HCT116 (cell line): ENCODE measurements around the gene TMEM60. TPM values are rescaled to one million over a fixed set of nuclear protein-coding genes. Genes with fewer than 3 reads are reported as not detected.

Source experiments
- ATAC-seq: fragments of 200-7000 bp; cut with Tn5 transposase; 2 replicates; pipeline ENCODE4 v1.9.1; 2020; ENCODE audit warnings: mild to moderate bottlenecking, moderate library complexity
- BruUV-seq: library from RNA; stranded (reverse); fragments of 400-500 nt; replicated peaks from 2 replicates; lab custom pipeline; 2021; lab: Mats Ljungman, UMichigan
- CTCF ChIA-PET: fragments of 300-600 bp; sonication (Branson Sonifier 250); formaldehyde crosslinking; loops from one replicate; lab custom pipeline; 2021; ENCODE audit warnings: antibody characterized with exemption; lab: Charles Lee
- POLR2A ChIA-PET: fragments of 300-600, 350-600 bp; sonication (Branson Sonifier 250); formaldehyde crosslinking; loops from one replicate; lab custom pipeline; 2021; ENCODE audit warnings: antibody characterized with exemption; lab: Charles Lee
- RAD21 ChIA-PET, 2 experiments: fragments of 300-600 bp; sonication (Branson Sonifier 250); formaldehyde crosslinking; loops; one replicate each; lab custom pipeline; 2023; ENCODE audit warnings: low total read pairs in 2 of 2; ENCODE audit not compliant: uncharacterized antibody in 2 of 2, unreplicated experiment in 2 of 2, low non-redundant PET in 1 of 2; lab: Charles Lee
- DNase-seq: peaks from one replicate; pipeline ENCODE4 v3.0.0-alpha.2; 2010; ENCODE audit warnings: low read depth, low spot score
- H2AFZ ChIP-seq: fragments of 200-600 bp; shearing (Covaris generic), sonication (generic); 2 replicates; pipeline ENCODE4 v1.6.1; 2017; ENCODE audit warnings: low read depth, mixed run types, mixed read lengths, antibody characterized with exemption, low read length; ENCODE audit not compliant: poor library complexity, severe bottlenecking
- H3K27ac ChIP-seq: 2 replicates; pipeline ENCODE4 v1.5.1; 2012; ENCODE audit warnings: low read depth, low read length
- H3K27me3 ChIP-seq: fragments of 200-600 bp; sonication (generic); 2 replicates; pipeline ENCODE4 v1.6.1; 2016; ENCODE audit warnings: mixed run types, low read length, mixed read lengths; ENCODE audit not compliant: insufficient read depth
- H3K36me3 ChIP-seq, 2 experiments: fragments of 200-500 bp in 1 of 2; fragments of 200-600 bp in 1 of 2; sonication (Bioruptor generic) in 1 of 2; sonication (generic) in 1 of 2; 2 replicates each; pipeline versions ENCODE4 v1.5.1 to v1.6.1; 2014 to 2016; ENCODE audit warnings: low read length in 2 of 2, inconsistent platforms in 1 of 2, mixed read lengths in 1 of 2, mixed run types in 1 of 2; ENCODE audit not compliant: insufficient read depth in 2 of 2, control insufficient read depth in 1 of 2
- H3K4me1 ChIP-seq, 2 experiments: fragments of 200-600 bp in 1 of 2; sonication (generic) in 1 of 2; 2 replicates each; pipeline versions ENCODE4 v1.5.1 to v1.6.1; 2012 to 2017; ENCODE audit warnings: low read length in 2 of 2, inconsistent platforms in 1 of 2, mild to moderate bottlenecking in 1 of 2, mixed read lengths in 1 of 2, mixed run types in 1 of 2, moderate library complexity in 1 of 2; ENCODE audit not compliant: insufficient read depth in 2 of 2, control insufficient read depth in 1 of 2
- H3K4me2 ChIP-seq: fragments of 200-600 bp; sonication (generic); 2 replicates; pipeline ENCODE4 v1.6.1; 2017; ENCODE audit warnings: mixed run types, low read length, mixed read lengths
- H3K4me3 ChIP-seq, 2 experiments: fragments of 200-600 bp in 1 of 2; sonication (generic) in 1 of 2; replicated peaks in 1 of 2; 2 replicates each; pipeline ENCODE4 v1.5.1; 2011 to 2016; ENCODE audit warnings: low read length in 2 of 2, control low read depth in 1 of 2, low read depth in 1 of 2, mild to moderate bottlenecking in 1 of 2, mixed read lengths in 1 of 2, mixed run types in 1 of 2
- H3K79me2 ChIP-seq: fragments of 200-600 bp; sonication (generic); 2 replicates; pipeline ENCODE4 v1.6.1; 2017; ENCODE audit warnings: mild to moderate bottlenecking, mixed run types, low read length, moderate library complexity, mixed read lengths; ENCODE audit not compliant: insufficient read depth
- H3K9ac ChIP-seq: fragments of 200-600 bp; sonication (generic); 2 replicates; pipeline ENCODE4 v1.6.1; 2016; ENCODE audit warnings: low read length, mixed read lengths
- H3K9me2 ChIP-seq: fragments of 200-600 bp; sonication (generic), shearing (Covaris generic); 2 replicates; pipeline ENCODE4 v1.6.1; 2017; ENCODE audit warnings: mixed run types, mild to moderate bottlenecking, moderate library complexity; ENCODE audit not compliant: insufficient read depth
- H3K9me3 ChIP-seq, 2 experiments: fragments of 200-500 bp in 1 of 2; fragments of 200-600 bp in 1 of 2; sonication (Bioruptor generic) in 1 of 2; sonication (generic) in 1 of 2; 2 replicates each; pipeline ENCODE4 v1.6.1; 2014 to 2017; ENCODE audit warnings: low read length in 2 of 2, mixed read lengths in 2 of 2, inconsistent platforms in 1 of 2, low read depth in 1 of 2, mild to moderate bottlenecking in 1 of 2, mixed run types in 1 of 2, moderate library complexity in 1 of 2; ENCODE audit not compliant: control insufficient read depth in 1 of 2, insufficient read depth in 1 of 2
- H4K20me1 ChIP-seq: fragments of 200-600 bp; sonication (generic), shearing (Covaris generic); 2 replicates; pipeline ENCODE4 v1.6.1; 2017; ENCODE audit warnings: mixed run types, mild to moderate bottlenecking, moderate library complexity; ENCODE audit not compliant: insufficient read depth
- ATF3 ChIP-seq: IDR thresholded peaks from 2 replicates; pipeline ENCODE4 v1.6.1; 2012
- CBX3 ChIP-seq: IDR thresholded peaks from 2 replicates; pipeline ENCODE4 v1.6.1; 2012; ENCODE audit warnings: low read depth
- ELF1 ChIP-seq: IDR thresholded peaks from 2 replicates; pipeline ENCODE4 v1.6.1; 2012; ENCODE audit warnings: low read depth, borderline replicate concordance
- EZH2phosphoT487 ChIP-seq: fragments of 200-600 bp; IDR thresholded peaks from 2 replicates; pipeline ENCODE4 v1.6.1; 2018; ENCODE audit warnings: antibody characterized with exemption, borderline replicate concordance
- FOSL1 ChIP-seq: IDR thresholded peaks from 2 replicates; pipeline ENCODE4 v1.6.1; 2012; ENCODE audit warnings: low read depth
- JUND ChIP-seq: IDR thresholded peaks from 2 replicates; pipeline ENCODE4 v1.6.1; 2012
- MAX ChIP-seq: IDR thresholded peaks from 2 replicates; pipeline ENCODE4 v1.6.1; 2012
- POLR2A ChIP-seq: IDR thresholded peaks from 2 replicates; pipeline ENCODE4 v1.7.0; 2011; ENCODE audit warnings: borderline replicate concordance; ENCODE audit not compliant: insufficient read depth, insufficient read length; ENCODE audit errors: extremely low read depth
- POLR2AphosphoS5 ChIP-seq: IDR thresholded peaks from 2 replicates; pipeline ENCODE4 v1.6.1; 2011; ENCODE audit warnings: mild to moderate bottlenecking, low read depth, low read length, moderate library complexity
- RAD21 ChIP-seq: IDR thresholded peaks from 2 replicates; pipeline ENCODE4 v1.6.1; 2012; ENCODE audit warnings: low read depth, mild to moderate bottlenecking
- REST ChIP-seq: IDR thresholded peaks from 2 replicates; pipeline ENCODE4 v1.6.1; 2012; ENCODE audit warnings: low read depth
- YY1 ChIP-seq: IDR thresholded peaks from 2 replicates; pipeline ENCODE4 v1.6.1; 2011; ENCODE audit warnings: low read length, low read depth, moderate library complexity, mild to moderate bottlenecking; ENCODE audit not compliant: insufficient replicate concordance; ENCODE audit errors: extremely low read depth
- ZBTB33 ChIP-seq: IDR thresholded peaks from 2 replicates; pipeline ENCODE4 v1.6.1; 2011; ENCODE audit warnings: mild to moderate bottlenecking, low read length, moderate library complexity; ENCODE audit not compliant: insufficient replicate concordance; ENCODE audit errors: extremely low read depth
- ZNF274 ChIP-seq: fragments of 200-500 bp; sonication (Bioruptor generic); IDR thresholded peaks from 2 replicates; pipeline ENCODE4 v1.6.1; 2014; ENCODE audit warnings: mild to moderate bottlenecking, low read depth, low read length, inconsistent platforms
- intact Hi-C: fragments of 100-400 bp; cut with micrococcal nuclease; formaldehyde crosslinking; loops from 2 replicates; pipeline ENCODE4 v1.10.0; 2022
- total RNA-seq: library from RNA; stranded (reverse); gene quantifications from one replicate; pipeline ENCODE4 v1.2.1, GENCODE V29; 2021; ENCODE audit not compliant: unreplicated experiment

The TMEM60 gene
- total RNA-seq, 1 experiment from 2014 or later, result 10.3 TPM

- Histone ChIP-seq H3K79me2 (peaks cover 78% of the 10 kb centered on the region), H3K9me3 (0 out of 4 replicates have a peak, but pooled peaks cover 0 to under 1% of the 10 kb centered on the region in 2 experiments), H3K9ac (no peak overlapping the region), H3K36me3 (no peaks in the 10 kb centered on the region), H3K4me3 (no peak overlapping the region), H3K27ac (no peak overlapping the region), H2AFZ (no peak overlapping the region), H3K27me3 (no peaks in the 10 kb centered on the region), H3K4me2 (no peak overlapping the region), H3K4me1 (peaks cover 3 to 17% of the 10 kb centered on the region in 2 experiments; a peak in 3 of 4 replicates), H3K9me2 (no peaks in the 10 kb centered on the region), H4K20me1 (no peaks in the 10 kb centered on the region)
- ATAC-seq, result no peak
- TF ChIP-seq YY1, result no peak
- DNase-seq, result no peak
- BruUV-seq, result no TSS peak
- ChIA-PET CTCF (no interaction called here), RAD21 (no interaction called here), POLR2A (no interaction called here)
- intact Hi-C loops, result no loop called here
Measured at GRCh38 chr7:77800730-77801129, 2.5 kb upstream of the TMEM60 start.

- no peaks in the 10 kb centered on the region for H3K27me3 ChIP-seq
- no peaks in the 10 kb centered on the region for H3K36me3 ChIP-seq
- CTCF ChIA-PET, result no interaction called here
- POLR2A ChIA-PET, result no interaction called here
- ATAC-seq (no peak), DNase-seq (no peak)
- RAD21 ChIA-PET, result no interaction called here
- H4K20me1 ChIP-seq, result no peaks in the 10 kb centered on the region
- H3K9me3 ChIP-seq, result no peaks in the 10 kb centered on the region
- H3K79me2 ChIP-seq, result peaks cover 77% of the 10 kb centered on the region
- H3K4me3 ChIP-seq, result peak overlapping the region; percentile 88 to 95; a peak in 2 of 4 replicates
- intact Hi-C loops, result no loop called here
- H3K9me2 ChIP-seq, result no peaks in the 10 kb centered on the region
- BruUV-seq, result no TSS peak
- H3K27ac ChIP-seq, result no peak overlapping the region
- H2AFZ ChIP-seq, result no peak overlapping the region
- TF ChIP-seq ATF3 (no peak), YY1 (no peak), REST (no peak), POLR2AphosphoS5 (no peak), EZH2phosphoT487 (no peak), JUND (no peak), ELF1 (no peak), FOSL1 (no peak), ZNF274 (no peak), RAD21 (no peak), MAX (no peak), CBX3 (no peak), ZBTB33 (no peak), POLR2A (no peak)
- peaks cover 3 to 17% of the 10 kb centered on the region in 2 experiments; a peak in 3 of 4 replicates for H3K4me1 ChIP-seq
- H3K4me2 ChIP-seq, result peak overlapping the region; percentile 82
- peak overlapping the region; percentile 77; the same call in 1 of the 2 replicates for H3K9ac ChIP-seq
Measured at GRCh38 chr7:77800158-77800557, 1.9 kb upstream of the TMEM60 start.
